HepG2 (cell line): ENCODE data around the gene C6orf15. TPM values are rescaled to one million over a fixed set of nuclear protein-coding genes. Genes with fewer than 3 reads are reported as not detected.

Experiments
- ATAC-seq: fragments of 200-7000 bp; cut with Tn5 transposase; 3 replicates; pipeline ENCODE4 v1.9.1; 2020; ENCODE audit warnings: mild to moderate bottlenecking, moderate library complexity
- BruUV-seq: library from RNA; stranded (reverse); fragments of 400-500 nt; replicated peaks from 2 replicates; lab custom pipeline; 2021; lab: Mats Ljungman, UMichigan
- CTCF ChIA-PET: fragments of 300-600 bp; formaldehyde crosslinking; extraction: SDS; loops from one replicate; lab custom pipeline; 2021; ENCODE audit warnings: low total read pairs, inconsistent platforms, low intra/inter-chr PET ratio; lab: Yijun Ruan, JAX
- POLR2A ChIA-PET: fragments of 350-600 bp; sonication (Branson Sonifier 250); formaldehyde crosslinking; loops from one replicate; lab custom pipeline; 2020; ENCODE audit warnings: antibody characterized with exemption, inconsistent platforms; lab: Yijun Ruan, JAX
- DNase-seq: peaks from one replicate; pipeline ENCODE4 v3.0.0-alpha.2; 2015; ENCODE audit warnings: low spot score
- FAIRE-seq: peaks from 3 replicates; lab custom pipeline; 2011; peaks lifted over from hg19 to GRCh38; lab: Jason Lieb, UNC
- H2AFZ ChIP-seq: one replicate; pipeline ENCODE4 v1.6.1; 2011; ENCODE audit warnings: low read length, inconsistent platforms
- H3K27ac ChIP-seq: fragments of 300-600 bp; 3 replicates; pipeline ENCODE4 v1.8.0; 2011; ENCODE audit warnings: mixed run types, mild to moderate bottlenecking, mixed read lengths, low read length, inconsistent platforms; ENCODE audit not compliant: insufficient read depth; ENCODE audit errors: extremely low read length
- H3K27me3 ChIP-seq, 2 experiments: fragments of 200-600 bp in 1 of 2; 2 replicates in 1 of 2; 3 replicates in 1 of 2; pipeline versions ENCODE4 v1.6.0 to v1.8.0; 2011; ENCODE audit warnings: low read length in 2 of 2, mild to moderate bottlenecking in 2 of 2, moderate library complexity in 2 of 2, inconsistent platforms in 1 of 2; ENCODE audit not compliant: insufficient read depth in 2 of 2, control insufficient read depth in 1 of 2
- H3K36me3 ChIP-seq, 2 experiments: fragments of 200-600 bp in 1 of 2; replicated peaks in 1 of 2; 2 replicates in 1 of 2; 3 replicates in 1 of 2; pipeline versions ENCODE4 v1.5.1 to v1.8.0; 2011; ENCODE audit warnings: low read length in 2 of 2, inconsistent platforms in 1 of 2; ENCODE audit not compliant: insufficient read depth in 2 of 2, control insufficient read depth in 1 of 2
- H3K4me1 ChIP-seq: 2 replicates; pipeline ENCODE4 v1.5.1; 2012; ENCODE audit warnings: low read length, inconsistent platforms; ENCODE audit not compliant: insufficient read depth
- H3K4me2 ChIP-seq: 2 replicates; pipeline ENCODE4 v1.6.0; 2011; ENCODE audit warnings: low read depth, low read length, inconsistent platforms
- H3K4me3 ChIP-seq, 3 experiments: fragments of 200-600 bp in 1 of 3; sonication (generic), shearing (Covaris generic) in 1 of 3; replicated peaks in 1 of 3; 2 replicates each; pipeline ENCODE4 v1.5.1; 2011 to 2016; ENCODE audit warnings: low read length in 3 of 3, inconsistent platforms in 2 of 3, low read depth in 2 of 3, mild to moderate bottlenecking in 2 of 3, control low read depth in 1 of 3, mixed read lengths in 1 of 3; ENCODE audit not compliant: insufficient read depth in 1 of 3
- H3K79me2 ChIP-seq: one replicate; pipeline ENCODE4 v1.6.1; 2011; ENCODE audit warnings: low read length, inconsistent platforms; ENCODE audit not compliant: insufficient read depth
- H3K9ac ChIP-seq: 2 replicates; pipeline ENCODE4 v1.6.0; 2011; ENCODE audit warnings: mild to moderate bottlenecking, low read depth, low read length, inconsistent platforms; ENCODE audit not compliant: insufficient read depth
- H3K9me3 ChIP-seq: 2 replicates; pipeline ENCODE4 v1.5.1; 2012; ENCODE audit warnings: mild to moderate bottlenecking, low read length
- H4K20me1 ChIP-seq: 2 replicates; pipeline ENCODE4 v1.6.0; 2011; ENCODE audit warnings: inconsistent platforms, mild to moderate bottlenecking, low read length, moderate library complexity; ENCODE audit not compliant: insufficient read depth
- CEBPG ChIP-seq: IDR thresholded peaks from 2 replicates; pipeline ENCODE4 v1.6.1; 2016
- HNRNPK ChIP-seq: fragments of 200-400 bp; formaldehyde crosslinking; IDR thresholded peaks from 2 replicates; pipeline ENCODE4 v1.6.1; 2018; ENCODE audit warnings: low read length, low read depth, moderate library complexity, mild to moderate bottlenecking; ENCODE audit not compliant: poor library complexity, severe bottlenecking
- KAT7 ChIP-seq: IDR thresholded peaks from 2 replicates; pipeline ENCODE4 v1.6.1; 2018; ENCODE audit warnings: borderline replicate concordance, missing compliant biosample characterization
- MATR3 ChIP-seq: sonication (generic); formaldehyde crosslinking; IDR thresholded peaks from 2 replicates; pipeline ENCODE4 v1.4.0; 2020; ENCODE audit warnings: missing genetic modification reagents
- PCBP2 ChIP-seq: fragments of 200-400 bp; formaldehyde crosslinking; optimal IDR thresholded peaks from 2 replicates; pipeline ENCODE3; 2018; ENCODE audit warnings: low read length, low read depth; ENCODE audit not compliant: poor library complexity, severe bottlenecking
- RAD21 ChIP-seq: fragments of 450-650 bp; formaldehyde crosslinking; IDR thresholded peaks from 2 replicates; pipeline ENCODE4 v1.5.0; 2020; ENCODE audit warnings: mild to moderate bottlenecking
- SALL2 ChIP-seq: sonication (generic); formaldehyde crosslinking; IDR thresholded peaks from 2 replicates; pipeline ENCODE4 v1.8.1; 2023; ENCODE audit warnings: mild to moderate bottlenecking, missing genetic modification reagents, inconsistent platforms
- SMC3 ChIP-seq: IDR thresholded peaks from 2 replicates; pipeline ENCODE4 v1.6.1; 2011; ENCODE audit warnings: low read length, improper control_type of control experiment
- STAG1 ChIP-seq: sonication (generic); formaldehyde crosslinking; IDR thresholded peaks from 2 replicates; pipeline ENCODE4 v1.4.0; 2020; ENCODE audit warnings: missing genetic modification reagents
- SYNCRIP ChIP-seq: fragments of 200-400 bp; formaldehyde crosslinking; IDR thresholded peaks from 2 replicates; pipeline ENCODE4 v1.6.1; 2018; ENCODE audit warnings: mild to moderate bottlenecking, low read depth, low read length; ENCODE audit not compliant: insufficient read depth
- XRCC5 ChIP-seq: fragments of 200-400 bp; formaldehyde crosslinking; optimal IDR thresholded peaks from 2 replicates; pipeline ENCODE3; 2017; ENCODE audit warnings: mild to moderate bottlenecking, low read length
- ZEB1 ChIP-seq: IDR thresholded peaks from 2 replicates; pipeline ENCODE4 v1.6.1; 2012; ENCODE audit warnings: mild to moderate bottlenecking, low read depth, inconsistent platforms; ENCODE audit not compliant: insufficient replicate concordance
- ZNF547 ChIP-seq: sonication (generic); formaldehyde crosslinking; IDR thresholded peaks from 2 replicates; pipeline ENCODE4 v1.5.1; 2020; ENCODE audit warnings: mild to moderate bottlenecking, missing genetic modification reagents
- ZNF577 ChIP-seq: sonication (generic); formaldehyde crosslinking; IDR thresholded peaks from 2 replicates; pipeline ENCODE4 v1.4.0; 2020; ENCODE audit warnings: mild to moderate bottlenecking, low read depth, missing genetic modification reagents, borderline replicate concordance
- WGBS: methylation state at CpG from one replicate; pipeline ENCODE4 v1.1.6; 2017; ENCODE audit warnings: low lambda C conversion rate; 5-methylcytosine and 5-hydroxymethylcytosine counted together
- in situ Hi-C: cut with HindIII; loops from 2 replicates; pipeline ENCODE4 v1.10.0; 2017; ENCODE audit warnings: low pct_unique_long_range_greater_than_20kb; ENCODE audit not compliant: extremely low pct_ligation_motif_present
- intact Hi-C: fragments of 100-400 bp; cut with micrococcal nuclease; formaldehyde crosslinking; loops from one replicate; pipeline ENCODE4 v1.10.0; 2022; ENCODE audit not compliant: unreplicated experiment
- polyA plus RNA-seq, 8 experiments: library from polyadenylated mRNA; depleted of rRNA in 3 of 8; stranded (reverse) in 7 of 8; unstranded in 1 of 8; fragments of >200 nt; fragmentation: Illumina TruSeq in 4 of 8; extraction: Trizol in 4 of 8; gene quantifications; 2 replicates each; pipeline versions ENCODE4 v1.2.1 to v1.2.3, GENCODE V29; 2011 to 2016; ENCODE audit warnings: low read depth in 4 of 8, missing spikeins in 1 of 8, mixed read lengths in 1 of 8; ENCODE audit not compliant: insufficient read depth in 1 of 8
- total RNA-seq, 5 experiments: library from RNA; depleted of rRNA; stranded (reverse); fragments of >200 nt; fragmentation: Illumina TruSeq; extraction: Trizol; gene quantifications; 2 replicates each; pipeline ENCODE4 v1.2.3, GENCODE V29; 2016; ENCODE audit warnings: low read depth in 1 of 5
- TF ChIP-seq, protein P1 (sequence below): IDR thresholded peaks from 2 replicates; pipeline ENCODE4 v1.6.1; 2016; ENCODE audit warnings: missing biosample characterization, missing genetic modification reagents, low read depth
- TF ChIP-seq, protein P2 (sequence below): sonication (generic); IDR thresholded peaks from 2 replicates; pipeline ENCODE4 v1.6.1; 2016; ENCODE audit warnings: low read depth, borderline replicate concordance
- TF ChIP-seq, protein P3 (sequence below): sonication (generic); formaldehyde crosslinking; IDR thresholded peaks from 2 replicates; pipeline ENCODE4 v1.5.0; 2020; ENCODE audit warnings: mild to moderate bottlenecking, missing genetic modification reagents, moderate library complexity
- TF ChIP-seq, protein P4 (sequence below): sonication (generic); formaldehyde crosslinking; IDR thresholded peaks from 2 replicates; pipeline ENCODE4 v1.4.0; 2020; ENCODE audit warnings: low read depth, mild to moderate bottlenecking, missing genetic modification reagents

Gene C6orf15
- total and polyA plus RNA-seq, 2 of the 13 experiments (the other 11 are each of a cell fraction or from before 2014, with no cell fraction given), result not detected

DNA sequence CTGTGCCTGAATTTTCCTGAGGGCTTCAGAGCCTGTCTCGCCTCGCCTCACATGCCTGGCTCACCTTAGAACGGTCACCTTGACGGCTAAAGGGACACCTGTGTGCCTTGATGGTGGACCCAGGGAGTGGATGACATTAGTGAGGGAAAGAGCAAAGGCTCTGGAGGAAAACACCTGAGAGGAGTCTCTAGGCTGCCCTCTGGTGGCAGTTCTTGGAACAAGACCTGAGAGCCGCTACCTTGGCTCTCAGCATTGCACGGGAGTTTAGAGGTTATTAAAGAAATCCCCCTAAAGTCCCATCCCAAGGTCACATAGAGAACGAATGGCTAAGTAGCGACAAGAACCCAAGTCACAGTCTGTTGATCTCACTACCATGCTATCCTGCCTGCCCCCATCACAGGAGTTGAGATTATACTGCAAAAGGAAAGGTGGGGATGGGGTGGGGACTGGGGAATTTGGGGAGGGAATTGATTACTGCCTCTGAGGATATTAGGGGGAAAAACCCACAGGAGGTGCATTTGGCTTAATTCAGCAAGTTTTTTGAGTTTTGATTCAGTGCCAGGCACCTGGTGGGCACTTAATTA is 15.8 kb upstream of the C6orf15 start:
- WGBS, result 2% methylated on average over 8 of the region's 8 CpGs
- Histone ChIP-seq H3K27me3 (peaks cover 0 to 37% of the 10 kb centered on the region in 2 experiments; a peak in 3 of 5 replicates), H4K20me1 (no peaks in the 10 kb centered on the region), H3K4me1 (peaks cover under 1% of the 10 kb centered on the region; the same call in 1 of the 2 replicates), H2AFZ (no peak overlapping the region), H3K9me3 (no peaks in the 10 kb centered on the region), H3K4me2 (no peak overlapping the region), H3K79me2 (no peaks in the 10 kb centered on the region), H3K4me3 (no peak overlapping the region), H3K9ac (no peak overlapping the region), H3K27ac (no peak overlapping the region), H3K36me3 (no peaks in the 10 kb centered on the region)
- CTCF ChIA-PET, result interaction anchor here (0.8 to 1.5 kb wide), 3 partner anchors 9 to 41 kb away, joined by 3 to 6 read pairs (median 4); no protein-coding TSS in a partner anchor
- FAIRE-seq, result peak; percentile 91
- intact Hi-C loops (no loop called here), in situ Hi-C loops (no loop called here)
- peak; percentile 65 for ATAC-seq
- DNase-seq, result peak; percentile 48
- BruUV-seq, result no TSS peak
- POLR2A ChIA-PET, result no interaction called here
- TF ChIP-seq, protein P1, sequence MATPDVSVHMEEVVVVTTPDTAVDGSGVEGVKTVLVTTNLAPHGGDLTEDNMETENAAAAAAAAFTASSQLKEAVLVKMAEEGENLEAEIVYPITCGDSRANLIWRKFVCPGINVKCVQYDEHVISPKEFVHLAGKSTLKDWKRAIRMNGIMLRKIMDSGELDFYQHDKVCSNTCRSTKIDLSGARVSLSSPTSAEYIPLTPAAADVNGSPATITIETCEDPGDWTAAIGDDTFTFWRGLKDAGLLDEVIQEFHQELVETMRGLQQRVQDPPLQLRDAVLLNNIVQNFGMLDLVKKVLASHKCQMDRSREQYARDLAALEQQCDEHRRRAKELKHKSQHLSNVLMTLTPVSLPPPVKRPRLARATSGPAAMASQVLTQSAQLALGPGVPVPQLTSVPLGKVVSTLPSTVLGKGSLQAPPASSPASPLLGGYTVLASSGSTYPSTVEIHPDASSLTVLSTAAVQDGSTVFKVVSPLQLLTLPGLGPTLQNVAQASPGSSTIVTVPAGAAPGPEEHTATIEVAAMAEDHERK (CRISPR knock-in tag), result no peak
- TF ChIP-seq, protein P2, sequence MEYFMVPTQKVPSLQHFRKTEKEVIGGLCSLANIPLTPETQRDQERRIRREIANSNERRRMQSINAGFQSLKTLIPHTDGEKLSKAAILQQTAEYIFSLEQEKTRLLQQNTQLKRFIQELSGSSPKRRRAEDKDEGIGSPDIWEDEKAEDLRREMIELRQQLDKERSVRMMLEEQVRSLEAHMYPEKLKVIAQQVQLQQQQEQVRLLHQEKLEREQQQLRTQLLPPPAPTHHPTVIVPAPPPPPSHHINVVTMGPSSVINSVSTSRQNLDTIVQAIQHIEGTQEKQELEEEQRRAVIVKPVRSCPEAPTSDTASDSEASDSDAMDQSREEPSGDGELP, result peak; percentile 30; the same call in 1 of the 2 replicates
- TF ChIP-seq SMC3 (peak; percentile 72), RAD21 (CRISPR knock-in tag) (0 out of 2 replicates have a peak, but pooled peaks have one; percentile 36), HNRNPK (peak; percentile 59), XRCC5 (peak; percentile 60), ZNF577 (CRISPR knock-in tag) (0 out of 2 replicates have a peak, but pooled peaks have one; percentile 39), KAT7 (CRISPR knock-in tag) (no peak), SYNCRIP (no peak), PCBP2 (peak; percentile 88), MATR3 (CRISPR knock-in tag) (no peak), SALL2 (CRISPR knock-in tag) (no peak), ZEB1 (no peak), ZNF547 (no peak), CEBPG (CRISPR knock-in tag) (no peak), STAG1 (CRISPR knock-in tag) (peak; percentile 43; the same call in 1 of the 2 replicates)
- TF ChIP-seq, protein P3, sequence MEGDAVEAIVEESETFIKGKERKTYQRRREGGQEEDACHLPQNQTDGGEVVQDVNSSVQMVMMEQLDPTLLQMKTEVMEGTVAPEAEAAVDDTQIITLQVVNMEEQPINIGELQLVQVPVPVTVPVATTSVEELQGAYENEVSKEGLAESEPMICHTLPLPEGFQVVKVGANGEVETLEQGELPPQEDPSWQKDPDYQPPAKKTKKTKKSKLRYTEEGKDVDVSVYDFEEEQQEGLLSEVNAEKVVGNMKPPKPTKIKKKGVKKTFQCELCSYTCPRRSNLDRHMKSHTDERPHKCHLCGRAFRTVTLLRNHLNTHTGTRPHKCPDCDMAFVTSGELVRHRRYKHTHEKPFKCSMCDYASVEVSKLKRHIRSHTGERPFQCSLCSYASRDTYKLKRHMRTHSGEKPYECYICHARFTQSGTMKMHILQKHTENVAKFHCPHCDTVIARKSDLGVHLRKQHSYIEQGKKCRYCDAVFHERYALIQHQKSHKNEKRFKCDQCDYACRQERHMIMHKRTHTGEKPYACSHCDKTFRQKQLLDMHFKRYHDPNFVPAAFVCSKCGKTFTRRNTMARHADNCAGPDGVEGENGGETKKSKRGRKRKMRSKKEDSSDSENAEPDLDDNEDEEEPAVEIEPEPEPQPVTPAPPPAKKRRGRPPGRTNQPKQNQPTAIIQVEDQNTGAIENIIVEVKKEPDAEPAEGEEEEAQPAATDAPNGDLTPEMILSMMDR (CRISPR knock-in tag), result peak; percentile 83
- TF ChIP-seq, protein P4, sequence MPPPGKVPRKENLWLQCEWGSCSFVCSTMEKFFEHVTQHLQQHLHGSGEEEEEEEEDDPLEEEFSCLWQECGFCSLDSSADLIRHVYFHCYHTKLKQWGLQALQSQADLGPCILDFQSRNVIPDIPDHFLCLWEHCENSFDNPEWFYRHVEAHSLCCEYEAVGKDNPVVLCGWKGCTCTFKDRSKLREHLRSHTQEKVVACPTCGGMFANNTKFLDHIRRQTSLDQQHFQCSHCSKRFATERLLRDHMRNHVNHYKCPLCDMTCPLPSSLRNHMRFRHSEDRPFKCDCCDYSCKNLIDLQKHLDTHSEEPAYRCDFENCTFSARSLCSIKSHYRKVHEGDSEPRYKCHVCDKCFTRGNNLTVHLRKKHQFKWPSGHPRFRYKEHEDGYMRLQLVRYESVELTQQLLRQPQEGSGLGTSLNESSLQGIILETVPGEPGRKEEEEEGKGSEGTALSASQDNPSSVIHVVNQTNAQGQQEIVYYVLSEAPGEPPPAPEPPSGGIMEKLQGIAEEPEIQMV (CRISPR knock-in tag), result no peak
